Peyer's patch (tissue), 4 donors: ENCODE results near the gene ATP6V0E2.

ENCODE experiments used
- CTCF ChIP-seq, 6 experiments: fragments of 450-650 bp in 4 of 6; fragments of 200-600 bp in 2 of 6; sonication (generic) in 1 of 6; IDR thresholded peaks; one replicate each; pipeline ENCODE4 v1.5.1; 2017 to 2019; ENCODE audit warnings: antibody characterized with exemption in 6 of 6, mild to moderate bottlenecking in 3 of 6, moderate library complexity in 1 of 6
- POLR2A ChIP-seq, 2 donors: fragments of 450-650 bp; IDR thresholded peaks; one replicate each; pipeline ENCODE4 v1.5.1; 2017; ENCODE audit warnings: antibody characterized with exemption in 2 of 2, mild to moderate bottlenecking in 2 of 2, moderate library complexity in 2 of 2

GRCh38 chr7:149877890-149878522 lies 4.2 kb downstream of the ATP6V0E2 start:
- no peak for TF ChIP-seq CTCF (IDR thresholded peaks at IDR 0.05)
- TF ChIP-seq POLR2A (IDR thresholded peaks at IDR 0.05), result no peak
